Epidermal melanocyte (primary cell): ENCODE data around the gene GSG1L2.

Experiments
- DNase-seq: peaks from one replicate; pipeline ENCODE4 v3.0.0; 2011; ENCODE audit warnings: low spot score; ENCODE audit not compliant: insufficient read length

The GSG1L2 gene

GRCh38 chr17:9825641-9826150, 3.8 kb upstream of the GSG1L2 start, which contains the start of gene GLP2R:
GLP2R (plus strand) TSS chr17:9825924; CDS start chr17:9826064, 140 bp downstream.
- DNase-seq = no peak

- DNase-seq = no peak
Observed at GRCh38 chr17:9824797-9825338, 3.0 kb upstream of the GSG1L2 start.

- no peak for DNase-seq
Observed at GRCh38 chr17:9824094-9824493, 2.2 kb upstream of the GSG1L2 start.

GRCh38 chr17:9820448-9820847, 1.4 kb downstream of the GSG1L2 start:
- no peak for DNase-seq

GRCh38 chr17:9818760-9819159, 3.1 kb downstream of the GSG1L2 start:
- DNase-seq = no peak

- DNase-seq = no peak
Observed at GRCh38 chr17:9817086-9817485, 4.8 kb downstream of the GSG1L2 start.

- DNase-seq = no peak
Observed at GRCh38 chr17:9816472-9816871, 5.4 kb downstream of the GSG1L2 start.

- DNase-seq = no peak
Observed at GRCh38 chr17:9814337-9814945, 7.4 kb downstream of the GSG1L2 start.

- DNase-seq = no peak
Observed at GRCh38 chr17:9813166-9813565, 8.7 kb downstream of the GSG1L2 start.

- DNase-seq = no peak
Observed at GRCh38 chr17:9811537-9811936, 10.3 kb downstream of the GSG1L2 start.

- DNase-seq = no peak
Observed at GRCh38 chr17:9811086-9811485, 10.8 kb downstream of the GSG1L2 start.

- no peak for DNase-seq
Observed at GRCh38 chr17:9810100-9810949, 11.6 kb downstream of the GSG1L2 start.

- DNase-seq = no peak
Observed at GRCh38 chr17:9809409-9809808, 12.5 kb downstream of the GSG1L2 start.

- DNase-seq = no peak
Observed at GRCh38 chr17:9806699-9807098, 15.2 kb downstream of the GSG1L2 start.

- DNase-seq = no peak
Observed at GRCh38 chr17:9805769-9806168, 16.1 kb downstream of the GSG1L2 start.

GRCh38 chr17:9802697-9803096, 19.2 kb downstream of the GSG1L2 start:
- no peak for DNase-seq

- no peak for DNase-seq
Observed at GRCh38 chr17:9802294-9802693, 19.6 kb downstream of the GSG1L2 start.

GRCh38 chr17:9801505-9801904, 20.4 kb downstream of the GSG1L2 start:
- no peak for DNase-seq

GRCh38 chr17:9798724-9799123, 23.2 kb downstream of the GSG1L2 start:
- DNase-seq = no peak

GRCh38 chr17:9798008-9798407, 23.9 kb downstream of the GSG1L2 start:
- DNase-seq = no peak

- no peak for DNase-seq
Observed at GRCh38 chr17:9792181-9792840, 29.6 kb downstream of the GSG1L2 start.
